Embryonic facial prominence (tissue), 1 donor: ENCODE measurements around the gene MEF2C.
"Not testable (repeated sequence)": the region's sequence is repeated elsewhere in the genome, so short reads cannot be mapped to it uniquely, and the experiment has no call there.

Experiments
- DNase-seq: peaks from one replicate; pipeline ENCODE4 v3.0.0-alpha.2; 2016; ENCODE audit errors: extremely low spot score

MEF2C gene

DNA sequence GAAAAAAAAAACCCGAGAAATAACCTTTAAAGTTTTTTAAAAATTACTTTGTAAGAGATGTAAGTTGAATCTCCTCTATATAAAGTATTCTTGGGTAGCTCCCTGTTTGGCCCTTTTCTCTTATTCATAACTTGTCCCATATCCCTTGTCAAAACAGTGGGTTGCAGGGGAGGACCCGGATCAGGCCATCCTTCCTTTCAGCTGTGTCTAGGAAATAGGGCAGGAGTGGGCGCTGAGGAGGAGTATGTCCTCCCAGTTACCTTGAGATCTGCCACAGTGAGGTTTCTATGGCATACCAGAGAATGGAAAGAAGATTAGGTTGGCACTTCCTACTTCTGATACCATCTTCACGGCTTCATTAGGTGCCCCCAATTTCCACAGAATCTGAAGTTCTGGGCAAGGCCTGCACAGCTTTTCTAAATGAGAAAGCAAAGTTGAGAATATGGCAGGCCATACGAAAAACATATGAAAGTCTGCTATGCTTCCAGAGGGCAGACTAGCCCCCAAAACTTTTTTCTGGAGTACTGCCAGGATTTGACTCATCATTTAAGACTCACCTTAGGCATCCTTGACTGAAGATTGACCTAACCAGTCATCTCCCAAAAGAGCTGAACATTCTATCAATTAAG is 20.3 kb downstream of the MEF2C start:
- no peak for DNase-seq

DNA sequence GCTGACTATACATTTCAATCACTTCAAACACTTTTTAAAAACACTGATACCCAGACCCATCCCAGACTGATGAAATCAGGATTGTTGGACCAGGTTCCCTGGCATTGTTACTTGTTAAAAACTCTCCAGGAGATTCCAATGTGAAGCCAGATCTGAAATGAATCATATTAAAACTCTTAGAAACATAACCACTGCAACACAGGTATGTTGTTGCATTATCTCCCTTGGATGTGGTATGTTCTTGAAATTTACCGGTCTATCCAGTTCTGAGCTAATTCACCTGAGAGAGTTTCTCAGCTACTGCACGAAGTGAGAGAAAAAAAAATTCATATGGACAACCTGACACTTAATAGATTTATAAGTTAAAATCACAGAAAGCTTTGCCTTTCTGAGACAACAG is 21.8 kb downstream of the MEF2C start:
- DNase-seq: no peak

DNA sequence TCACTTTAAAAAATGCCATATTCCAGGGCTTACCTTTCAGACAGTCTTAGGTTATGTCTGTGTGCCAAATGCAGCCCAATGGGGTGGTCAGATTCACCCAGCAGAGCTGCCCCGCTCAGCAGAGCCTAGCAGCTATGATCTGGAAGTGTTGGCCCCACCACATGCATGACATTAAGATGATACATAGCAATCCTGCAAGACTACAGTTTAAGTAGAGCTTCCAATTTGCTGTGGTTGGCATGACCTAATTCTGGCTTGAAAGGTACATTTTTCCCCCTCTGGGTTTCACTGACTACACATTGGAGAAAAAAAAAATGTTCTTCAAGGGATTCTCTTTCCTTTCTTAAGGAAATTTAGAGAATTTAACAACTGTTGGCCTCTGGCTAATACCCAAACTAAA is 22.5 kb downstream of the MEF2C start:
- no peak for DNase-seq

DNA sequence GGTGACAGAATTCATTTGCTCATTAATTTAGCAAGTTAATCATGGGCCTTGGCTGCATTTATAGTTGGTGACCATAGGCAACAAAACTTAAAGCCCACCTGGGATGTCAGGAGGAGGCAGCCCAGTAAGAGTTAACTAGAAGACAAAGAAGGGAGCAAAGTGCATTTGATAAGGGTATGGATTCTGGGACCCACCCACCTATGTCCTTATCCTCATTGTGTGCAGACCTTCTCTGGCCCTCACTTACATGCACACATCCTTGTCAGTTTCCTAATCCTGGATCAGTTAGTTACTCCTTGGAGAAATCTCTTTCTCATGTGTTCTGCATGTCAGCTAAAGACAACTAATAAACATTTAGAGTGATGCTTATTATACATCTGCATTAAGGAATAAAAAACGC is 24.6 kb downstream of the MEF2C start:
- no peak for DNase-seq

DNA sequence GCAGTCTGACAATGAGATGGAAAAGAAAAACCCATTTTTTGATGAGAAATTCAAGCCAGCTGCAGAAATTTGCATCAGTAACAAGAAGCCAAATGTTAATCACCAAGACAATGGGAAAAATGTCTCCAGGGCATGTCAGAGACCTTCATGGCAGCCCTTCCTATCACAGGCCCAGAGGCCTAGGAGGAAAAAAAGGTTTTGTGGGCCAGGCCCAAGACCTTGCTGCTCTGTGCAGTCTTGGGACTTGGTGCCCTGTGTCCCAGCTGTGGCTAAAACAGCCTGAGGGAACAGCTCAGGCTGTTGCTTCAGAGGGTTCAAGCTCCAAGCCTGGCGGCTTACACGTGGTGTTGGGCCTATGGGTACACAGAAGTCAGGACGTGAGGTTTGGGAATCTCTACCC is 26.6 kb downstream of the MEF2C start:
- not testable (repeated sequence) for DNase-seq

DNA sequence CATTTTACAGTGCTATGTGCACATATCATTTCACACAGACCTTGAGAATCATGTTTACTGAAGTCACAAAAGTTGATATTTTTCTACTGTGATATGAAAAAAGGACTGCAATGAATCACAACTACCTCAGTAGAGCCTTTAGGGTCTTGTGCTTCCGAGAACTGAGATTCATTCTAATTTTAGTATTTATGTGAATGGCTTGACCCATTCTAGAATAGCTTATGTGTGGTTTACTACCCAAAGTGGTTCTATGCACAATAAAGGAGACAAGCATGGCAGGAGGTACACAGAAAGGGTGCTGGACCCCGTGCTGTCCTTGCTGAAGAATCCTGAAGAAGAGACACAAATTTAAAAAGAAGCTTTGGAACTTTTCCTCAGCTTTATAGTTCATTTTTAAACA is 28.2 kb downstream of the MEF2C start:
- no peak for DNase-seq

DNA sequence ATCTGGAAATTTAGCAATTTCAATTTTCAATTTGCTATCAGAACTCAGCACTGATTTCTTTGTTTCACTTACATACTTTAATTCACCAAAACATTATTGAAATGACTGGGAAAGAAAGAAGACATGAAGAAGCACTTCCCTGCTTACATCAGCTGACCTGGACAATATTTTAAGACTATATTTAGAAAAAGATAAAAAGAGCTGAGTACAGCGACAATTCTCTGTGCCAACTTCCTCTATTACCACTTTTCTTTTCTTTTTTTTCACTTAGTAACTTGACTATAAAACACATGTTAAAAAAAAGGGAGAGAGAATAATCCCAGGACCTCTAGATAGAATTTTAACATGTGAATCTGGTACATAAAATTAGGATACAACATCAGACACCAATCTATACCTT is 35.6 kb downstream of the MEF2C start:
- no peak for DNase-seq

DNA sequence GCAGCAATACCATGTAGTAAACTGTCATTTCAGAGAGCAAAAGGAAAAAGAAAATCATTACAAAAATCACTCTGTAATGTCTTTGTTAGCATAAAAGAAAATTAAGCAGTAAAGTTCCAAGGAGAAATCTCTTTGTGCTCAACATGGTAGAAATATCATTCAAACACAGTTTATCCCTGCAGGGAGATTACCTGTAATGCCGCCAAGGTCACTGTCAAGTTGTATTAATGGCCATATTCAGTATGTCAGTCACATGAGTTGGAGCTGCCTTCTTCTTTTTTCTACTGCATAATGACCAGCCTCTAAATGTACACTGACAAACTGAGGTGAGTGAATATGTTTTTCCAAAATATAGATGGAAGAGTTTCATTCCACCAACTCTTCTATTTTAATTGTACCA is 36.5 kb downstream of the MEF2C start:
- DNase-seq: no peak

DNA sequence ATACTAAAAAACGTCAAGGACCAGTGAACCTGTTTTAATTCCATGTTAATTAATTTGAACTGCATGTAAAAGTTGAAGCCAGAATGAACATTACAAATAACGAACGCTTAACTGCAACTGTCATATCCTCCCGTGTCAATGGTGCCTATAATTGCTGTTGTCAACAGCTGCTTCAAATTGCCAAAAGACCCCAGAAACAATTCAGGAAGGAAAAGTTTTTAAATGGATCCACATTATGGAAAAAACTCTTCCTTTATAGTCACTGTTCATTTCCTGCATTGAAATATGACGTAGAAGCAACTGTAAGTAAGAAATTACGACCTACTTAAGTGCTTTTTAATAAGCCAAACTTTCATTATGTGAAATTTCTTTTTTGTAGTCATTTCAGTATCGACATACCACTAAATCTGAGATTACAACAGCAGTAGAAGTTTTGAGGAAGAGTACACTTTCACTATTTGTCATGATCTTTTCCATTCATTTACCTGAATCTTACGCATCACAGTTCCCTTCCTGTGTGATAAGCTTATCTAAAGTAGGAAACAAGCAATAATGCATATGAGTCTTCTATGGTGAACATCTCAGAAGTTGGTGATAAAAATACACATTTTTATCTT is 37.8 kb downstream of the MEF2C start:
- DNase-seq: no peak

DNA sequence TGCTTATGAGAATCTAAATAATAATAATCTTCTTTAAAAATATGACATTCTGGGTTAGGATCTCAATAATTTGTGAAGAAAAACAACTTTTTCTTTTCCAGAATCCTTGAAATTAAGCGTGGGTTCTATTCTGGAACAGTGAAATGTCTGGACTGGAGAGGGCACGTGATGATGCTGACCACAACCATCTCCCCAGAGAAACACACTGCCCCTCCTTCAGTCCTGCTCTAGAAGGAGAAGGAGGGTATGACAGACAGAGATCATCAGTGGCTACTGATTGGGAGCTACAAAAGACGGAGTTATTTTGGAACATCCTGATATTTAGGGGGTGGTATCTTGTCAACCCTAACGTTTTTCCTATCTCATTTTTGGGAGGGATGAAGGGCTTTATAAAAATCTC is 40.2 kb downstream of the MEF2C start:
- no peak for DNase-seq

DNA sequence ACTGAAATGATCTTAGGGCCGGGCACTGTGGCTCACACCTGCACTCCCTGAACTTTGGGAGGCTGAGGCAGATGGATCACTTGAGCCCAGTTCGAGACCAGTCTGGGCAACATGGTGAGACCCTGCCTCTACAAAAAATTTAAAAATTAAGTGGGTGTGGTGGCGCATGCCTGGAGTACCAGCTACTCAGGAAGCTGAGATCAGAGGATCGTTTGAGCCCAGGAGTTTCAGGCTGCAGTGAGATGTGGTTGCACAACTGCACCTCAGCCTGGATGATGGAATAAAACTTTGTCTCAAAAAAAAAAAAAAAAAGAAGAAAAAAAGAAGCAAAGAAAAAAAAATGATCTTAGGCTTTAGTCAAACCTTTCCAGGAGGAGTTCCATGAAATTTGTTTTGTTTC is 41.8 kb downstream of the MEF2C start:
- no peak for DNase-seq

DNA sequence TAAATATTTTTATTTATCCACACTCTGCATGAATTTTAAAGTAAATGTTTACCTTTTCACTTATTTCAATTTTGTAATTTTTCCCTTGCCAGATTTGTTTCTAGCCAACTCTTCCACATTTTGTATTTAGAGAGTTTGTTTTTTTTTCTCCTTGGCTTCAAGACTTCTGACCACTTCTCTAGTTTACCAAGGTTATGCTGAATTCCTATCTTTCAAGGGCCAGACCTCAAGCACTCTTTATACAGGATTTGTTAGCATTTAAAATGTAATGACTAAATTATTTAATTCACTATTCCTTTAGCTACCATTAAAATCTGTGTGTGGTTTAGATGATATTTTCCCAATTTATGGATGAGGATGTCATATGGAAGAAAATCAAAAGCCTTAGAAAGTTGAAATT is 42.5 kb downstream of the MEF2C start:
- no peak for DNase-seq

DNA sequence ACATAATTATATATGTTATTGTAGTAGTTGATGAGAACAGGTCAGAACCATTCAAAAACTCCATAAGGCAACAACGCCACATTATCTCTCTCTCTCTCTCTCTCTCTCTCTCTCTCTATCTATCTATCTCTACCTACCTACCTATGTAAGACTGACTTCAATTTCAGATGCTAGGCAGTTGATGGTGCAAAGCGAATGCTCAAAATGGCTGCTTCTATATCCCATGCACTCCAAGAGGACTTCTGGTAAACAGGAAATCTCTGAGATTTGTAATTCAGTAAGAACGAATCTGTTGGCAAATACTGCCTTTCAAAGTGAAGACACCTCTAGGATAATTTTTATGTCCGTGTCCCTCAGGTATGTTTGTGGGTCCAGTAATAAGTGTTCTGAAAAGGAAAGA is 43.7 kb downstream of the MEF2C start:
- DNase-seq: no peak

DNA sequence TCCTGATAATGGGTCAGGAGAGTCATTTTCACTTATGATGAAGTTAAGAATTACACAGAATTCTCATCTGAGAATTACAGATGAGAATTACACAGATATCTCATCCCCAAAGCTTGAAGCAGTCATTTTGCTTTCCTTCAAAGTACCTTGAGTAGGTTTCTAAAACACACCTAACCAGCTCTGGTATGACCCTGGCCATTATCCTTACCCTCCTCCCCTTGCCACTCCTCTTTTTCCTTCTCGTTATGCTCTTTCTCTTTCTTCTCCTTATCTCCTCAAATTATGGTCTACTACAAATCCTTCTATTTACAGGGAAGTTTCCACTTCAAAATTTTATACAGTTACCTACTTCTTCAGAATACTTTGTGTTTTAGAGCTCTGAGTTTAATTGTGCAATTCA is 44.5 kb downstream of the MEF2C start:
- DNase-seq: no peak

DNA sequence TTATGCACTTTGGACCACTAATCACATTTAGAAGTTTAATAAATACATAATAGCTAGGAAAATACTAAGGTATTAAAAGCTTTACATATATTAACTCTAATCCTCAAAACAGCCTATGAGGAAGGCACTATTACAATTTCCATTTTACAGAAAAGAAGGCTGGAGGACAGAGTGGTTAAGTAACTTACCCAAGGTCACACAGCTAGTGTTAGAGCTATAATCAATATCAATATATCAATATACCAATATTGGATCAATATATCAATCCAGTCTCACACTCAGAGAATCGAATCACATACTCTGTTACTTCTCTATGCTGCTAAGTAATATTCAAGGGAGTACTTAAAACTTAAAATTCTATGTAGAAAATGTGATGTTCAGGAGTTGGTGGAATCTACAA is 45.2 kb downstream of the MEF2C start:
- no peak for DNase-seq

DNA sequence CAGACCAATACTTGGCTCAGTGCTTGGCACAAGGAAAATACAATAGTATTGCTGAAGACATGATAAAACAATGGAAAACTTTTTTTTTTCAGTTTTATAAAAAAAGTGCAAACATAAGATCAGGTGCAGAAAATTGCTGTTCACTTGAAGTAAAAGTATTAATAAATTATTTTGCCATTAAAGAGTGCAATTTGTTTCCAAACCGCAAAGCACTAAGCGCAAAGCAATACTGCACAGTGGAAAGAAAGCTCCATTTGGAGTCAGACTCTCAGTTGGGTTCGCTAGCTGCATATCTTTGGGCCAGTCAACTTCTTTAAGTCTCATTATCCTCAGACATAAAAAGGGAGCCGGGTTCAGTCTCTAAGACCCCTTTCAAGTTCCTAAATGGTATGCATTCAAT is 45.8 kb downstream of the MEF2C start:
- no peak for DNase-seq

DNA sequence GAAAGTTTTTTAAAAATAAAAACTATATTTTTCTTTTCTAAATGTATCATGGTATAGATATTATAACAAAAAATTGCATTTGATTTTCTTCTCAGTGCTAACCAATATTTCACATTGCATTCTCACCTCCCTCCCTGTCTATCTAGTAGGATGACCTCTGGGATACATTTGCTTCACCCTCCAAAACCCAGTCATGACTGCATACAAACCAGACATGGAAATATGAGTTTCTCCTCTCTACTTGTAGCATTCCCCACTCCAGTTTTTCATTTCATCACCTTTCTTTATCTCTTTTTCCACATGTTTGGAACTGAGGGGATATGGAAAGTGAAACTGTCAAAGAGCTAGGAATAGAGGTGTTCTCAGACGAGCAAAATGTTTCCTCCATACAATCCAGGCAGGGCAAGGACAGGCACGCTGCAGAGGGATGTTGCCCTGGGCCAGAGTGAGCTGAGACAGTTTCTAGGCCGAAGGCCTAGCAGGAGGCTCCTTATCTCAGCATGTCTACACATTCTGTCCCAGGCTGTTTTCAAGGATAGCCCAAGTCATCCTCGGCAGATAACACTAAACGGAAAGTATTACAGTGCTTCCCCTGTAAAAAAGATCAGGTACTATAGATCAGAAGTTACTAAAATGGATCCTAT is 46.7 kb downstream of the MEF2C start:
- no peak for DNase-seq

DNA sequence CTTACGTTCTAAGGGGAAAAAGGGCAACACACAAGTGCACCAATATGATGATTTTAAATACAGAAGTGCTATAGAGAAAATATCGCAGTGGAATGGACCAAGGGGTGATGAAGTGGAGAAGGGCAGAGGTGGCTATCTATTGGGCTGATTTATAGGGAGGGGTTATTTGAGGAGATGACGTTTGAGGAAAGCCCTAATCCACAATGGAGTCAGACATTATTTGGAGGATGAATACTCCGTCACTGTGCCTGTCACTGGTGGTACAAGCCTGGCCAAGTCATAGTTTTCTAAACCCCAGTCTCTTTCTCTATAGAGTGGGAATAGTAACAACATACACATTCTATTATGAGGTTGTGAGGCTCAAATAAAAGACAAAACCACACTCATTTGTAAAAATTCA is 48.5 kb downstream of the MEF2C start:
- DNase-seq: no peak

DNA sequence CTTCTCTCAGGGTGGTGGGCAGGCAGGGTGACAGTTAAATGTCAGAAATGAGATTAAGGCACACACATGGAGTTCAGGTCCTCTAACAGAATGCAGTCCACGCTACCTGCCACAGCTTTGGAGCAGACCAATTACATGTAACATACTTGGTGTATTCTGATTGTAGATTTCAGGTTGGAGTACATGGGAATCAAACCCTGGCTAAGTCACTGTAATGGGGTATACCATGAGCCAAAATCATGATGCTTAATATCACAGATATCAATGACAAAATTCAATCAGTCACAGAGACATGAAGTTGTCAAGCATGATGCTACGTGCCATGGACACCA is 48.9 kb downstream of the MEF2C start:
- DNase-seq: no peak

DNA sequence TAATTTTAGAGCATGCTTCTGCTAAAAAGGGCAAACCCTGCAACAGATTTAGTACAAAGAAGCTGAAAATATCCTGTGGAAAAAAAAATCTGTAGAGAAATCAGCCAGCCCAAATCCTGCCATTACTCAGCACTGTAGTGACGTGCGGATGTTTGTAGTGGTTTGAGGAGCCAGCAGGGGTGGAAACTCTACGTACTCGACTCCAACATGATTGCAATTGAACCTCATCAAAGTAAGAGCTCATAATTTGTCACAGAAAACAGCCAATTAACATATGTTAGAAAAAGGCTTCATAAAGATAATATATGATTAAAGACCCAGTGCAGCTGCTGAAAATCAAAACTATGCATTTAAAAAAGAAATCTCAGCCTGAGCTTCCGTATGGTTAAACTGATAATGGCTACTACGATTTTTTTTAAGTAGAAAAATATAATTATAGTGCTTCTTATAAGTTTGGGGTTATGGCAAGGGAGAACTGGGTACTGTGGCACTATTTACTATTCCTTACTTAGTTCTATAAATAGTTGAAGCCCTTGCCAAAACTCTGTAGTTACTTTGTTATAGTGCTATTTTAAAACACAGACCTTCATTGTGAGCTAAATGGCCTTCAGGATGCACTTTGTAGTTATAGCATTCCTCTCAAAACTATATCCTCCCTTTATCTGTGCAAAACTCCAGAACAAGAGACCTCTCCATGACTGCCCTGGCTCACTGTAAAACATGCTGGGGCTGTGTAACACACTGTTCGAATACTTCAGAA is 49.4 kb downstream of the MEF2C start:
- peak; percentile 50 for DNase-seq

DNA sequence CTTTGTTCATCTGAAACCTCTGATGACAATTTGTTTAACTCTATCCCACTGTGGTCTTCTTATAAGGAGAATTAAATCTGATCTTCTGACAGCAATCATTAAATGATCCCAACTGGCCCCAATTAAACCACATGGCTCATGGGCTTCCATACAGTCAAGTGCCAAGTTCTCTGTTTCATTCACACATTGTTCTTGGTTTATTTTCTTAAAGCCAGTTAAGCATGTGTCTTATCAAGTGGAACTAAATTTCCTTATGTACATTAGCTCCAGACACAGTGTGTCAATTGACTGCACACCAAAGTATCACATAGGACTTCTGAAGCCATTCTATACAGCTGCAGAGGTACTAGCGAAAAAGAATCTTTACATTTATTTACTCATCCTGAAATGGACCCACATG is 51.2 kb downstream of the MEF2C start:
- DNase-seq: no peak

DNA sequence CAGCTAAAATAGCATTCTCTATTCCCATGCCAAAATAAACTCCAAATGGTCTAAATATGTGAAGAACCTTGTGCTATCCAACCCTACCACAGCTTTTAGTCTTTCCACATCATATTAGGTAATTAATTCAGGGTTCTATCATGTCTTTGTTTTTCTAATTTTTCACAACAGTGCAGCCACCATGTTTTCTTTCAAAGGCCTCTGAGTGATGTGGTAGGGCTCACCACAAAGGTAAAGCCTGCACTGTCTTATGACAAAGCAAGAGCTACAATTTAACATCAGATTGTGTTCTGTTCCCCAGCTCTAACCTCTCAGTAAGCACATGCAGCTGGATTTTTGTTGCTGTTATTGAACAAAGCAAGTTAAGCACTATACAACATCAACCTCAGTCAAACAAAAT is 52.4 kb downstream of the MEF2C start:
- no peak for DNase-seq

DNA sequence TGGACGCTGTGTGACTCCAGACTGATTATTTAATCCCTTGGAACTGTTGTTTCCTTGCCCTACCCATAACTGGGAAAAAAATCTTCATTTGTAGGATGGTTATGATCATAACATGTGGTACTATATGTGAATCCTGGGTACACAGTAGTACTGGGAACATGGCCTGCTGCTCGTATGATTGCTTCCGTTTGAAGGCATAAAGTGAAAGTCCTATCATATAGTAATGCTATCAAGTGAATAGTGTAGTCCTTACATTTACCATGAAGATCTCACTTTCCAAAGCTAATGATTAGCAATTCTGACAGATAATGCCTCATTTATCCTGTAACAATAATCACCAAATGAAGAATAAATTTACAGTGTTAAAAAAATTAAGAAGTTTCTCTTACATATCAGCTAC is 53.2 kb downstream of the MEF2C start:
- no peak for DNase-seq
